HG02763 (cell line): ENCODE measurements around the gene AKAP13.

Source experiments
- ATAC-seq: cut with Tn5 transposase; IDR thresholded peaks from one replicate; pipeline ENCODE4 v1.9.1; 2021; ENCODE audit warnings: mild to moderate bottlenecking, moderate library complexity; ENCODE audit not compliant: unreplicated experiment

AKAP13 gene

GRCh38 chr15:85757939-85758654, 377.7 kb downstream of the AKAP13 start:
- ATAC-seq, result no peak

- ATAC-seq, result no peak
Observed at GRCh38 chr15:85758655-85758978, 378.2 kb downstream of the AKAP13 start.

- no peak for ATAC-seq
Observed at GRCh38 chr15:85759376-85759775, 379.0 kb downstream of the AKAP13 start.

- ATAC-seq, result no peak
Observed at GRCh38 chr15:85760049-85760448, 379.6 kb downstream of the AKAP13 start.

- ATAC-seq, result no peak
Observed at GRCh38 chr15:85760531-85761371, 380.3 kb downstream of the AKAP13 start.

- ATAC-seq, result no peak
Observed at GRCh38 chr15:85761635-85762034, 381.2 kb downstream of the AKAP13 start.

GRCh38 chr15:85762039-85762755, 381.8 kb downstream of the AKAP13 start:
- no peak for ATAC-seq

- ATAC-seq, result no peak
Observed at GRCh38 chr15:85762756-85763127, 382.3 kb downstream of the AKAP13 start.

GRCh38 chr15:85763157-85763556, 382.8 kb downstream of the AKAP13 start:
- no peak for ATAC-seq

GRCh38 chr15:85763673-85764633, 383.6 kb downstream of the AKAP13 start:
- ATAC-seq, result no peak

GRCh38 chr15:85764649-85765277, 384.4 kb downstream of the AKAP13 start:
- ATAC-seq, result no peak

GRCh38 chr15:85766001-85766831, 385.8 kb downstream of the AKAP13 start:
- no peak for ATAC-seq

- ATAC-seq, result no peak
Observed at GRCh38 chr15:85767785-85768529, 387.6 kb downstream of the AKAP13 start.

GRCh38 chr15:85768595-85769168, 388.3 kb downstream of the AKAP13 start:
- no peak for ATAC-seq

GRCh38 chr15:85769182-85769900, 388.9 kb downstream of the AKAP13 start:
- no peak for ATAC-seq

- no peak for ATAC-seq
Observed at GRCh38 chr15:85770096-85771041, 390.0 kb downstream of the AKAP13 start.
